ENCODE measurements around the gene TPSD1.

TPSD1 gene

DNA sequence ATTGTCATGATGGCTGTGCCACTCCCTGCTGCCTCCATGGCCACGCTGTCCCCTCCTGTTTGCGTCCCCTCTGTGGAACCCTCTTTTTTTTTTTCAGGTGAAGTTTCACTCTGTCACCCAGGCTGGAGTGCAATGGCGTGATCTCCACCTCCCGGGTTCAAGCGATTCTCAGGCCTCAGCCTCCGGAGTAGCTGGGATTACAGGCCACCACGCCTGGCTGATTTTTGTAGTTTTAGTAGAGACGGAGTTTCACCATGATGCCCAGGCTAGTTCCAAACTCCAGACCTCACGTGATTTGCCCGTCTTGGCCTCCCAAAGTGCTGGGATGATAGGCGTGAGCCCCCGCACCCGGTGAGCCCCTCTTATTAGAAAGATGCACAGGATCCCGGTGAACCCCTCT, 42.5 kb downstream of the TPSD1 start:
- no peak overlapping the region for H3K4me3 ChIP-seq (ENCODE audit: low read length)
- no peaks in the 10 kb centered on the region for H3K9me2 ChIP-seq (replicated peaks; ENCODE audit: control insufficient read depth, low read length)
- no peak overlapping the region for H3K4me2 ChIP-seq (ENCODE audit: low read length)
- no peaks in the 10 kb centered on the region for H3K79me2 ChIP-seq (ENCODE audit: control insufficient read depth, low read length)
- peaks cover 9% of the 10 kb centered on the region; the same call in 1 of the 2 replicates for H3K27me3 ChIP-seq (ENCODE audit: control insufficient read depth, low read length)
- H4K20me1 ChIP-seq (ENCODE audit: control insufficient read depth, insufficient read depth, low read depth, low read length), result no peaks in the 10 kb centered on the region
- no peak for TF ChIP-seq EZH2phosphoT487 (IDR thresholded peaks at IDR 0.05; ENCODE audit: borderline replicate concordance, low read length)
- TF ChIP-seq, protein P1, sequence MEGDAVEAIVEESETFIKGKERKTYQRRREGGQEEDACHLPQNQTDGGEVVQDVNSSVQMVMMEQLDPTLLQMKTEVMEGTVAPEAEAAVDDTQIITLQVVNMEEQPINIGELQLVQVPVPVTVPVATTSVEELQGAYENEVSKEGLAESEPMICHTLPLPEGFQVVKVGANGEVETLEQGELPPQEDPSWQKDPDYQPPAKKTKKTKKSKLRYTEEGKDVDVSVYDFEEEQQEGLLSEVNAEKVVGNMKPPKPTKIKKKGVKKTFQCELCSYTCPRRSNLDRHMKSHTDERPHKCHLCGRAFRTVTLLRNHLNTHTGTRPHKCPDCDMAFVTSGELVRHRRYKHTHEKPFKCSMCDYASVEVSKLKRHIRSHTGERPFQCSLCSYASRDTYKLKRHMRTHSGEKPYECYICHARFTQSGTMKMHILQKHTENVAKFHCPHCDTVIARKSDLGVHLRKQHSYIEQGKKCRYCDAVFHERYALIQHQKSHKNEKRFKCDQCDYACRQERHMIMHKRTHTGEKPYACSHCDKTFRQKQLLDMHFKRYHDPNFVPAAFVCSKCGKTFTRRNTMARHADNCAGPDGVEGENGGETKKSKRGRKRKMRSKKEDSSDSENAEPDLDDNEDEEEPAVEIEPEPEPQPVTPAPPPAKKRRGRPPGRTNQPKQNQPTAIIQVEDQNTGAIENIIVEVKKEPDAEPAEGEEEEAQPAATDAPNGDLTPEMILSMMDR (IDR thresholded peaks at IDR 0.05; ENCODE audit: low read depth, low read length, poor library complexity, severe bottlenecking), result no peak
- no peaks in the 10 kb centered on the region for H3K9me3 ChIP-seq (ENCODE audit: control insufficient read depth, insufficient read depth, low read length)
- H3K36me3 ChIP-seq (ENCODE audit: control insufficient read depth, low read length), result no peaks in the 10 kb centered on the region
- H3K4me1 ChIP-seq (ENCODE audit: control insufficient read depth, low read length), result peaks cover 37% of the 10 kb centered on the region
- H3F3A ChIP-seq (ENCODE audit: control insufficient read depth, insufficient read depth), result no peaks in the 10 kb centered on the region; the same call in 1 of the 2 replicates
- no peak overlapping the region for H3K27ac ChIP-seq (ENCODE audit: low read depth, low read length)

DNA sequence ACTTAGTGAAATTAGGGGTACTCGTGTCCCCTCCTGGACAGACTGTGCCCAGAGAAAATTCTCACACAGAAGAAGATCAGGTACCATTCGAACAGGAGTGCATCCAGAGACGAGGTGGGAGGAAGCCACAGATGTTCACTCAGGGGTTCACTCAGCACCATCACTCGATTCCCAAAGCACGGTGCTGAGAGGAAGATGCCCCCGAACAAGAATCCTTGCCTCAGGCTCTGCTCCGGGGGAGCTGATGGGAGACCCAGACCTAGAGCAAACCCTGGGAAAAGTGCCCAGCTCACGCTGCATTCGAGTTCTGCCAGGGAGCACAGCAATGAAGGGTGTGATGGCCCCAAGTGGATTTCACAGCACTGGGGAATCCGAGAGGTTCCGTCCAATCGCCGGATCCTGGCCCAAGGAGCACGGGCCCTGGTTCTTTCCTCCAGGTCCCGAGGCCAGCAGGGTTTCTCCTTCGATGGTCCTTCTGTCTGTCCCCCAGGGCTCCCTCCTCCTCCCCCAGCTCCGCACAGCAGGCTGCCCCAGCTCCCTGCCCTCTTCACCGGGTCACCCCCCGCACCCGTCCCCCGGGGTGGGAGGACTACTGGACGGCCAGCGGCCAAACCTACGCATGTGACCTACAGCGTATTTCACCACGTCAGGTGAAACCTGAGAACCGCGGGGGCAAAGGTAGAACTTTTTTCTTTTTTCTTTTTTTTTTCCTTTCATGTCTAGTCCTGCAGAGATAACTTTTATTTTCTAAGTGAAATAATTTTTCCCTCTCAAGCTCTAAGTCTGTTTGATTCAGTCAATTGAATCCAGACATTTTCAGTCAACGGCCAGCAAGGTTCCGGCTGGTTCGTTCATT, 43.4 kb downstream of the TPSD1 start:
- H3K4me1 ChIP-seq (ENCODE audit: control insufficient read depth, low read length), result peaks cover 45% of the 10 kb centered on the region
- TF ChIP-seq, protein P1 (IDR thresholded peaks at IDR 0.05; ENCODE audit: low read depth, low read length, poor library complexity, severe bottlenecking), result no peak
- no peak for TF ChIP-seq EZH2phosphoT487 (IDR thresholded peaks at IDR 0.05; ENCODE audit: borderline replicate concordance, low read length)
- H3K9me2 ChIP-seq (replicated peaks; ENCODE audit: control insufficient read depth, low read length), result no peaks in the 10 kb centered on the region
- H3K36me3 ChIP-seq (ENCODE audit: control insufficient read depth, low read length), result no peaks in the 10 kb centered on the region
- H3K27ac ChIP-seq (ENCODE audit: low read depth, low read length), result no peak overlapping the region
- H3K4me3 ChIP-seq (ENCODE audit: low read length), result no peak overlapping the region
- H4K20me1 ChIP-seq (ENCODE audit: control insufficient read depth, insufficient read depth, low read depth, low read length), result no peaks in the 10 kb centered on the region
- H3K79me2 ChIP-seq (ENCODE audit: control insufficient read depth, low read length), result no peaks in the 10 kb centered on the region
- no peaks in the 10 kb centered on the region for H3K9me3 ChIP-seq (ENCODE audit: control insufficient read depth, insufficient read depth, low read length)
- H3K4me2 ChIP-seq (ENCODE audit: low read length), result no peak overlapping the region
- H3K27me3 ChIP-seq (ENCODE audit: control insufficient read depth, low read length), result peaks cover 5% of the 10 kb centered on the region; the same call in 1 of the 2 replicates
- H3F3A ChIP-seq (ENCODE audit: control insufficient read depth, insufficient read depth), result peaks cover 5% of the 10 kb centered on the region

DNA sequence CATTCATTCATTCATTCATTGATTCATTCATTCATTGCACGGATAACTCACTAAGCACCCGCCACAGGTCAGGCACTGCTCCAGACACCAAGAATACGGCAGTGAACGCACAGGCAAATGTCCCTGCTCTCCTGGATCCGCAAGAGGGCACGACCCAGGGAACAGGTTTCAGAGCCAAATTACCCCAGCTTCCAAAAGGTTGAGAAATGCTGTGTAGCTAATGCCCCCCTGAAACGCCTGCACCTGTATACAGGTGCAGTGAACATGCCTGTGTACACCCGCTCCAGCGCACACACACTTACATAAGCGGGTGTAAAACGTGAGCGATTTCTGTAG, 44.0 kb downstream of the TPSD1 start:
- Histone ChIP-seq H3K4me1 (ENCODE audit: control insufficient read depth, low read length) (peaks cover 46% of the 10 kb centered on the region), H3K4me2 (ENCODE audit: low read length) (no peak overlapping the region), H3K27me3 (ENCODE audit: control insufficient read depth, low read length) (peaks cover 5% of the 10 kb centered on the region; the same call in 1 of the 2 replicates), H3F3A (ENCODE audit: control insufficient read depth, insufficient read depth) (peaks cover 5% of the 10 kb centered on the region), H3K9me2 (replicated peaks; ENCODE audit: control insufficient read depth, low read length) (no peaks in the 10 kb centered on the region), H3K27ac (ENCODE audit: low read depth, low read length) (no peak overlapping the region), H3K4me3 (ENCODE audit: low read length) (no peak overlapping the region), H3K79me2 (ENCODE audit: control insufficient read depth, low read length) (no peaks in the 10 kb centered on the region), H3K9me3 (ENCODE audit: control insufficient read depth, insufficient read depth, low read length) (no peaks in the 10 kb centered on the region), H3K36me3 (ENCODE audit: control insufficient read depth, low read length) (no peaks in the 10 kb centered on the region), H4K20me1 (ENCODE audit: control insufficient read depth, insufficient read depth, low read depth, low read length) (no peaks in the 10 kb centered on the region)
- TF ChIP-seq, protein P1 (IDR thresholded peaks at IDR 0.05; ENCODE audit: low read depth, low read length, poor library complexity, severe bottlenecking), result no peak
- no peak for TF ChIP-seq EZH2phosphoT487 (IDR thresholded peaks at IDR 0.05; ENCODE audit: borderline replicate concordance, low read length)

All from DOHH2 (cell line).